Naive B cell (primary cell): ENCODE data around the gene ARHGAP36. TPM values are rescaled to one million over a fixed set of nuclear protein-coding genes. Genes with fewer than 3 reads are reported as not detected.

Experiments
- ATAC-seq, 2 donors: fragments of 150-1000 bp; cut with Tn5 transposase; 2 replicates each; pipeline ENCODE4 v1.10.0; 2021; ENCODE audit warnings: low read depth in 2 of 2, mild to moderate bottlenecking in 2 of 2, moderate library complexity in 2 of 2
- DNase-seq: peaks from one replicate; pipeline ENCODE4 v3.0.0; 2022
- H3K27ac Mint-ChIP-seq, 6 donors: one replicate each; pipeline ENCODE4 v1.8.0; 2020 to 2022; ENCODE audit warnings: mild to moderate bottlenecking in 6 of 6, mixed read lengths in 6 of 6, moderate library complexity in 5 of 6, inconsistent platforms in 2 of 6
- H3K27me3 Mint-ChIP-seq, 3 donors: one replicate each; pipeline ENCODE4 v1.8.0; 2021 to 2022; ENCODE audit warnings: mixed read lengths in 3 of 3, mild to moderate bottlenecking in 1 of 3
- H3K36me3 Mint-ChIP-seq, 2 donors: one replicate each; pipeline ENCODE4 v1.8.0; 2020 to 2022; ENCODE audit warnings: mixed read lengths in 2 of 2, inconsistent platforms in 1 of 2, mild to moderate bottlenecking in 1 of 2
- H3K4me1 Mint-ChIP-seq, 3 donors: one replicate each; pipeline ENCODE4 v1.8.0; 2020 to 2022; ENCODE audit warnings: mixed read lengths in 3 of 3, inconsistent platforms in 1 of 3, mild to moderate bottlenecking in 1 of 3, moderate library complexity in 1 of 3
- H3K4me3 Mint-ChIP-seq, 8 donors: one replicate each; pipeline ENCODE4 v1.8.0; 2020 to 2022; ENCODE audit warnings: mild to moderate bottlenecking in 8 of 8, mixed read lengths in 8 of 8, moderate library complexity in 8 of 8, inconsistent platforms in 2 of 8
- H3K9me3 Mint-ChIP-seq, 7 donors: one replicate each; pipeline ENCODE4 v1.8.0; 2020 to 2022; ENCODE audit warnings: mixed read lengths in 7 of 7, mild to moderate bottlenecking in 5 of 7, inconsistent platforms in 2 of 7, moderate library complexity in 1 of 7
- polyA plus RNA-seq, 6 donors: library from polyadenylated mRNA; unstranded; fragments of 300-500 nt; fragmentation: Illumina TruSeq; gene quantifications; one replicate each; pipeline ENCODE4 v1.2.3, GENCODE V29; 2021; ENCODE audit warnings: low read depth in 6 of 6

Gene ARHGAP36
- polyA plus RNA-seq, 6 donors from 2014 or later: not detected

- Mint-ChIP-seq H3K36me3 (no peaks in the 10 kb centered on the region), H3K27me3 (peaks cover 16 to 42% (median 26%) of the 10 kb centered on the region in 3 donors), H3K27ac (no peak overlapping the region), H3K4me3 (peak overlapping the region in 1 of 8 donors; percentile 8), H3K4me1 (no peaks in the 10 kb centered on the region), H3K9me3 (peaks cover 0 to 6% (median 0%) of the 10 kb centered on the region in 7 donors)
- DNase-seq (no peak), ATAC-seq (no peak)
These were observed 1.1 kb downstream of the ARHGAP36 start for GRCh38 chrX:131059246-131059645.

GRCh38 chrX:131060147-131060546 lies 2.0 kb downstream of the ARHGAP36 start:
- Mint-ChIP-seq H3K4me3 (no peak overlapping the region), H3K36me3 (no peaks in the 10 kb centered on the region), H3K27me3 (peaks cover 17 to 51% (median 28%) of the 10 kb centered on the region in 3 donors), H3K27ac (no peak overlapping the region), H3K9me3 (peaks cover 0 to 6% (median 0%) of the 10 kb centered on the region in 7 donors), H3K4me1 (no peaks in the 10 kb centered on the region)
- no peak for DNase-seq
- no peak for ATAC-seq

GRCh38 chrX:131061306-131061705 lies 3.2 kb downstream of the ARHGAP36 start:
- H3K36me3 Mint-ChIP-seq: no peaks in the 10 kb centered on the region
- ATAC-seq: no peak
- H3K4me1 Mint-ChIP-seq: no peaks in the 10 kb centered on the region
- H3K27me3 Mint-ChIP-seq: peaks cover 23 to 56% (median 36%) of the 10 kb centered on the region in 3 donors
- no peak for DNase-seq
- H3K9me3 Mint-ChIP-seq: peaks cover 0 to 6% (median 0%) of the 10 kb centered on the region in 7 donors
- peak overlapping the region in 1 of 8 donors; percentile 54 for H3K4me3 Mint-ChIP-seq
- no peak overlapping the region for H3K27ac Mint-ChIP-seq

- Mint-ChIP-seq H3K27ac (no peak overlapping the region), H3K27me3 (peaks cover 30 to 56% (median 37%) of the 10 kb centered on the region in 3 donors), H3K4me3 (no peak overlapping the region), H3K4me1 (no peaks in the 10 kb centered on the region), H3K36me3 (no peaks in the 10 kb centered on the region), H3K9me3 (peaks cover 0 to 6% (median 0%) of the 10 kb centered on the region in 7 donors)
- ATAC-seq (no peak), DNase-seq (no peak)
These were observed 5.5 kb downstream of the ARHGAP36 start for GRCh38 chrX:131063613-131064012.

GRCh38 chrX:131066237-131066636 lies 8.1 kb downstream of the ARHGAP36 start:
- Mint-ChIP-seq H3K27ac (no peak overlapping the region), H3K27me3 (peaks cover 26 to 51% (median 40%) of the 10 kb centered on the region in 3 donors), H3K36me3 (no peaks in the 10 kb centered on the region), H3K4me1 (no peaks in the 10 kb centered on the region), H3K9me3 (peaks cover 0 to 4% (median 0%) of the 10 kb centered on the region in 7 donors), H3K4me3 (no peak overlapping the region)
- DNase-seq: no peak
- no peak for ATAC-seq

- Mint-ChIP-seq H3K36me3 (no peaks in the 10 kb centered on the region), H3K27ac (no peak overlapping the region), H3K9me3 (peaks cover 0 to 4% (median 2%) of the 10 kb centered on the region in 7 donors), H3K4me3 (no peak overlapping the region), H3K4me1 (no peaks in the 10 kb centered on the region), H3K27me3 (peaks cover 33 to 52% (median 45%) of the 10 kb centered on the region in 3 donors)
- DNase-seq (no peak), ATAC-seq (no peak)
These were observed 9.1 kb downstream of the ARHGAP36 start for GRCh38 chrX:131067216-131067615.

- H3K36me3 Mint-ChIP-seq: no peaks in the 10 kb centered on the region
- no peak overlapping the region for H3K4me3 Mint-ChIP-seq
- ATAC-seq: no peak
- H3K4me1 Mint-ChIP-seq: no peaks in the 10 kb centered on the region
- no peak overlapping the region for H3K27ac Mint-ChIP-seq
- DNase-seq: no peak
- peaks cover 0 to 4% (median 3%) of the 10 kb centered on the region in 7 donors for H3K9me3 Mint-ChIP-seq
- peaks cover 38 to 60% (median 54%) of the 10 kb centered on the region in 3 donors for H3K27me3 Mint-ChIP-seq
These were observed 9.9 kb downstream of the ARHGAP36 start for GRCh38 chrX:131067846-131068745.

- Mint-ChIP-seq H3K27me3 (peaks cover 31 to 55% (median 54%) of the 10 kb centered on the region in 3 donors), H3K4me3 (no peak overlapping the region), H3K27ac (no peak overlapping the region), H3K36me3 (no peaks in the 10 kb centered on the region), H3K9me3 (peaks cover 0 to 4% (median 3%) of the 10 kb centered on the region in 7 donors), H3K4me1 (no peaks in the 10 kb centered on the region)
- ATAC-seq (no peak), DNase-seq (no peak)
These were observed 11.0 kb downstream of the ARHGAP36 start for GRCh38 chrX:131068945-131069719.

GRCh38 chrX:131072871-131073571 lies 14.9 kb downstream of the ARHGAP36 start:
- ATAC-seq (no peak), DNase-seq (no peak)
- Mint-ChIP-seq H3K4me3 (no peak overlapping the region), H3K27me3 (peaks cover 25 to 47% (median 45%) of the 10 kb centered on the region in 3 donors), H3K27ac (no peak overlapping the region), H3K9me3 (peaks cover 0 to 6% (median 3%) of the 10 kb centered on the region in 7 donors), H3K4me1 (no peaks in the 10 kb centered on the region), H3K36me3 (no peaks in the 10 kb centered on the region)

GRCh38 chrX:131073607-131074006 lies 15.5 kb downstream of the ARHGAP36 start:
- DNase-seq (no peak), ATAC-seq (no peak)
- Mint-ChIP-seq H3K9me3 (peaks cover 0 to 6% (median 3%) of the 10 kb centered on the region in 7 donors), H3K27ac (no peak overlapping the region), H3K36me3 (no peaks in the 10 kb centered on the region), H3K4me3 (no peak overlapping the region), H3K27me3 (peaks cover 25 to 50% (median 49%) of the 10 kb centered on the region in 3 donors), H3K4me1 (no peaks in the 10 kb centered on the region)

GRCh38 chrX:131081772-131082740 lies 23.9 kb downstream of the ARHGAP36 start:
- peaks cover 17 to 68% (median 60%) of the 10 kb centered on the region in 3 donors for H3K27me3 Mint-ChIP-seq
- peaks cover 0 to 9% of the 10 kb centered on the region in 2 donors for H3K36me3 Mint-ChIP-seq
- no peak for ATAC-seq
- peaks cover 0 to 5% (median 4%) of the 10 kb centered on the region in 3 donors for H3K4me1 Mint-ChIP-seq
- H3K4me3 Mint-ChIP-seq: no peak overlapping the region
- DNase-seq: no peak
- peaks cover 0 to 7% (median 0%) of the 10 kb centered on the region in 7 donors for H3K9me3 Mint-ChIP-seq
- H3K27ac Mint-ChIP-seq: no peak overlapping the region

GRCh38 chrX:131083510-131084142 lies 25.5 kb downstream of the ARHGAP36 start:
- Mint-ChIP-seq H3K4me1 (peaks cover 0 to 5% (median 4%) of the 10 kb centered on the region in 3 donors), H3K27ac (no peak overlapping the region), H3K27me3 (peaks cover 22 to 66% (median 56%) of the 10 kb centered on the region in 3 donors), H3K4me3 (no peak overlapping the region), H3K36me3 (peaks cover 0 to 9% of the 10 kb centered on the region in 2 donors), H3K9me3 (peaks cover 0 to 8% (median 0%) of the 10 kb centered on the region in 7 donors)
- DNase-seq (no peak), ATAC-seq (no peak)
